Measurements from ENCODE around the gene PARP15.

GRCh38 chr3:122533931-122534334 is 43.5 kb upstream of the PARP15 start:
- TF ChIP-seq CTCF (IDR thresholded peaks at IDR 0.05) (no peak), EZH2phosphoT487 (IDR thresholded peaks at IDR 0.05) (no peak), EZH2 (IDR thresholded peaks at IDR 0.05) (no peak)
